Lower leg skin (tissue), 3 donors: ENCODE data around the gene CSNK1A1.

Experiments used
- CTCF ChIP-seq, 3 donors: fragments of 450-650 bp; IDR thresholded peaks; one replicate each; pipeline ENCODE4 v1.5.1; 2016; ENCODE audit warnings: antibody characterized with exemption in 3 of 3, mild to moderate bottlenecking in 3 of 3, moderate library complexity in 2 of 3
- POLR2A ChIP-seq, 2 donors: fragments of 450-650 bp; IDR thresholded peaks; one replicate each; pipeline ENCODE4 v1.6.1; 2016 to 2017; ENCODE audit warnings: antibody characterized with exemption in 2 of 2, mild to moderate bottlenecking in 1 of 2, moderate library complexity in 1 of 2

- no peak for TF ChIP-seq CTCF (IDR thresholded peaks at IDR 0.05)
- TF ChIP-seq POLR2A (IDR thresholded peaks at IDR 0.05), result no peak
These were observed 91.3 kb downstream of the CSNK1A1 start for GRCh38 chr5:149459891-149460290.
